HG03575 (cell line): ENCODE results near the gene HDAC3.

Source experiments
- ATAC-seq: cut with Tn5 transposase; IDR thresholded peaks from one replicate; pipeline ENCODE4 v1.9.1; 2021; ENCODE audit not compliant: unreplicated experiment, insufficient number of reproducible peaks, low FRiP score; ENCODE audit errors: extremely low read depth

The HDAC3 gene

DNA sequence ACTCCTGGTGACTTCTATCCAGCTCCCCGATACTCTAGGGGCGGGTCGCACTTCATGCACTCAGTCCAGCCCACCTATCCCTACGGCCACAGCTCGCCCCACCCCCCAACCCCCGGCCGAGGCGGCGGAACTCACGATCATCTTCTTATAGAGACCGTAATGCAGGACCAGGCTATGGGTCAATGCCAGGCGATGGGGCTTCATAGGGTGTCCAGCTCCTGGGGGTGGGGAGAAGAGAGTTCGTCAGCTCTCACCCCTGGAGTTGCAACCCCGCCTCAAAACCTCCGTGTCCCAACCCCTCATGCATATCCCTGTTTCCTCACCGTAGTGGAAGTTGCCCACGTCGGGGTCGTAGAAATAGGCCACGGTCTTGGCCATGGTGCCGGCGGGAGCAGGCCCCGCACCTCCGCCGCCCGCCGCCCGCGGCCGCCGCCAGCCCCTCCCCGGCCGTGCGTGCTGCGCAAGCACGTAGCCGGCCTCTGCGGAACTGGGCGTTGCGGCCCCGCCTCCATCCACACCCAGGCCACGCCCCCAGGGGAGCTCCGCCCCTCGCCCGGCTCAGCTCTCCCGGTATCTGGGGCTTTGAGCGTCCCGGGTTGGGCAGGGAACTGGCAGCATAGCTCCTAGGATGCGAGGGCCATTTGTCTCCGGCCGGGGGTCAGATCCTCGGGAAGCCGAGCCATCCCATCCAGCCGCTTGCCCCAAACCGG lies at the start of gene HDAC3, which contains the start of gene RELL2:
Gene HDAC3, minus strand, starts transcription at position 437 of the 710 bp plus-strand sequence. Its CDS starts 59 bp downstream, at position 378.
Gene RELL2, plus strand, starts transcription at position 585 of the 710 bp plus-strand sequence. CDS start 1,229 bp downstream, outside the sequence.
- ATAC-seq: no peak

DNA sequence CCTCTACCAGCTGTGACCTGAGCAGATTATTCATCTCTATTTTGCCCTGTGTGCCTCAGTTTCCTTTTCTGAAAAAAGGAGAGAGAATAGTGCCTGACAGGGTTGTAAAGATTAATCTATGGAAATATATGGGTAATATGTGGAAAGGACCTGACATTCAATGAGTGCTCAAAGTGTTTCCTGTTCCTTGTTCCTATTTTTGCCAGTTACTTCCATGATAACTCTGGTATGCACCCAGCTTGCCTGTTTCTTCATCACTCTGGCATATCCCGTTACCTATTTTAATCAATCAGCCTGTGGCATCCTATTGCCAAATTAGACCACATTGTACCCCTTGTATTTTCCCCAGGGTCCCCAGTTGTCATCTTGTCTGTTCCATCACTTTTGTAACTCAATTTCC lies 48.9 kb upstream of the HDAC3 start:
- no peak for ATAC-seq

DNA sequence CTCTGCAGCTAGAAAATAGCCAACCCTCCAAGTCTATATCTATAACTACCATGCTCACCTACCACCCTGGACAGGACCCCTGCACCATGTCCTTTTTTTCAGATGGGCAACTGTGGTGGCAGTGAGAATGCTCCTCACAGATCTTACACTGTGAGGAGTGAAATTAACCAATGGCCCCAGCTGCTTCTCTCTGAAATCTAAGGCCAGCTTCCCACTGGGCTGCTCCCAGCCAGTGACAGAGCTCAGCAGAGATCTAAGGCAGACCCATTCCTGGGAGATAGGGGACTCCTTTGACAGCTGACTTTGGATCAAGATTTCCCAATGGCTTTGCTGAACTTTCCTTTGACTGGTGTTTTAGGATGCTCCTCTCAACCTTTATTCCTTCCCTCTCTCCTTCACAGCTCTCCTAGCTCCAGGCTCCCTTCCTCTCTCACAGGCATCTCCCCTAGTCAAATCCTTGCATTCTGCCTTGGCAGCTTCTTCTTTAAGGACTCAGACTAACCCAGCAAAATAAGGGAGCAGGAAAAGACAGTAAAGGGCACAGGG lies 47.0 kb upstream of the HDAC3 start:
- no peak for ATAC-seq

DNA sequence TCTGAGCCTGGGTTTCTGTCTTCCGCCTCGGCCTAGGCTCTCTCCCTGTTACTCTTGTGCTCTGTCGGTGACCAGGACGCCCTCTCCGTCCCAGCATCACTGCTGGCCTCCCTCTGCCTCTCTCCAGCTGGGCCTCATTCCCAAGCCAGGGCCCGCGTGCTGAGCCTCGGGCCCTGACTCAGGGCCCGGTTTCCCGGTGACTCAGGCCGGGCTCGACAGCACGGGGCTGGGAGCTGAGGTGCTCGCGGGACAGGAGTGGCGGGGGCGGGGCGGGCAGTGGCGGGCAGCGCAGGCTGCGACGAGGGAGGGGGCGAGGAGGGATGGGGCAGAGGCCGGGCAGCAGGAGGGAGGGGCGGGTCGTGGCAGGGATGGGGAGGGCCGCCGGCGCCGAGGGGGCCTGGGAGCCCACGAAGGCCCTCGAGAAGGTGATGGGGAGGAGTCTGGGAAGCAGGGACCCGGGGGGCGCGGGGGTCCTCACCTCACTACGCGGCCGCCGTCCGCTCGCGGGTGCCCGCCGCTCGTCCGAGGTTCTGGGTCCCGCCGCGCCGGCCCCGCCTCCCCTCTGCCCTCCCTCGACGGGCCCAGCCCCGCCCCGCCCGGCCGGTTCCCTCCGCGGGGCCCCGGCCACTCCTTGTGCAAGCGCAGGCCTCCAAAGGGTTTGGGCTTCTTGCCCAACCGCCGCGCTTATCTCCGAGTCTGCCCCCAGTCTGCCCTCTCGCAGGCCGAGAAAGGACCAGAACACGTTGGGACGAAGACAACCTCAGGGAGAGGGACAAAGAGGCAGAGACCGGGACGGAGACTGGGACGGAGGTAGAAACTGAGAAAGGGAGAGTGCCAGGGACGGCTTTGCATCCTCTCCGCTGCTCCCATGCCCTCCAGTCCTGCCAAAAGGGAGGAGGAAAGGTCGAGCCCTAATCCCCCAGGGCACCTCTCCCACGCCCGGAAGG lies 45.3 kb upstream of the HDAC3 start, which contains the start of gene ARAP3:
Gene ARAP3, minus strand, starts transcription at position 536 of the 947 bp plus-strand sequence. CDS start 1,744 bp downstream, outside the sequence.
- no peak for ATAC-seq

DNA sequence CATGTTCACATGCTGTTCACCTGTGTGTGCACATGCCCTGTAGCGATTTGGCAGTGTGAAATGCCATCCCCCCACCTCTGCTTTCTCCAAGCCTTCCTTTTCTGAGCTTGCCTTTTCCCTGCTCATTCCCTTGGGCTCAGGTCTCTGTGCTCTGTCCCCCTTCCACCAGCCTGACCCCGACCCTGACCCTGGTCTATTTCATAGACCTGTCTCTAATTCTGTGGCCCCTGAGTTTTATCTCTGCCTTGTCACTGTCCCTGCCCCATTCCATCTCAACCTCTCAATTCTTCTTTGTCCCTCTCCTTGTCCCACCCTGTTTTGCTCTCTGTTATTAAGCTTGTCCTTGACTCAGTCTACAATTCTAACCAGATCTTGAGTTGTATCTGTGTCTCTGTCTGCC lies 44.6 kb upstream of the HDAC3 start:
- no peak for ATAC-seq

DNA sequence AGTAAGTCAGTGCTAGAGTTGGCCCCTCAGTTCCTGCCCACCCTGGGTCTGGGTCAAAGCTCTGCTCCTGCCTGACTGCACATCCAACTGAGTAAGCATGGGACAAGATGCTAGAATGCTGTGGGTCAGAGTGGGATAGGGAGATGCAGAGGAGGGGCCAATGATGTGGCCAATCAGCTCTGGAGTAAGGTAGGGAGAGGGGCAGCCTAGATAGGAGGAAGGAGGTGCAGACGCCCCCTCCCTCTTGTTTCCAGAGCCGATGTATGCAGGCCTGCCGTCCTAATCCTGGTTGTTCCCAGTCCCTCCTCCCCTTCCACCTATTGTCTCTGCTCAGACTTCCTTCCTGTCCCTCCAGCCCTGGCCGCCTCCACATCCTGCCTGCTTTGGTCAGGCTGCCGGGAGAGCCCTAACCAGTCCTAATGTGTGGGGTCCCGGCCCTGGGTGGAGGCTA lies 44.1 kb upstream of the HDAC3 start:
- ATAC-seq: no peak

DNA sequence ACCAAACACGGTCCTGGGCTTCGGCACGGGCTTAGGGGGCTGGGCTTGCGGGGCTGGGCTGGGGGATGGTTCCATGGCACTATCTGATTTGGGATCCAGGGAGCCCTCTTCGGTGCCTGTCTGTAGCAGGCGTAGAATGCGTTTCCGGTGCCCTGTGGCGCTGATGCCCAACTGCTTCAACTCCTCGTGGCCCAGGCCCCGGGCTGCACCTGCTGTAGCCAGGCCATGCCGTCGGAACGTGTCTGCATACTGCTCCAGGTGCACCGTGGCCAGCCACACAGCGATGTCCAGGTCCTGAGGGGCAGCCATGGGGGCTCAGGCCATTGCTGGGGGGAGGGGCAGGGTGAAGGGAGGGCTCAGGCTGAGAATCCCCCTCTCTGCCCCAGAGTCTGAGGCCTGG lies 43.5 kb upstream of the HDAC3 start:
- no peak for ATAC-seq

DNA sequence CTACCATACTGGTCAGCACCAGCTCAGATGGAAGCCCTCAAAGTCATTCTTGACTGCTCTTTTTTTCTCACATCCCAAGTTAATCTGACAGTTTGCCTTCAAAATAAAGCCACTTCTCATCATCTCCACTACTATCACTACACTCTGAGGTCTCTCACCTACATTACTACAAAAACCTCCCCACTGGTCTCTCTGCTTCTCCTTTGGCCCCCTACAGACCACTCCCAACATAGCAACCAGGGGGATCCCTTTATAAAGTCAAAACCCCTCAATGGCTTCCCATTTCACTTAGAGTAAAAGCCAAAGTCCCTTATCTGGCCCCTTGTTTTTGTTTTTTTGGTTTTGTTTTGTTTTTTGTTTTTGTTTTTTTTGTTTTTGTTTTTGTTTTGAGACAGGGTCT lies 40.8 kb upstream of the HDAC3 start:
- ATAC-seq: no peak

DNA sequence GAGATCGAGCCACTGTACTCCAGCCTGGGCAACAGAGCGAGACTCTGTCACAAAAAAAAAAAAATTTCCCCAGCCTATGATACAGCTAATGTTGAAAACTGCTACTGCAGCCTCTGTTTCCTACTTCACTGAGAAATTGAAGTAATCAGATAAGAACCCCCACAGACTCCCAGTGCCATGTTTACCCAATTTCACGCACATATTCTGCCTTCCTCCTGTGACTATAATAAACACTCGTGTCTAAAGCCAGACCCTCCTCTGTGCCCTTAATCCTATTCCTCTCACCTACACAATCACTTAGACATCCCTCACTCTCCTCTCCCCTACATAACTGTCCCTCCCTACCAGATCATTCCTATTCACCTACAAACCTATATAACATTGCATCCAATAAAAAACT lies 39.0 kb upstream of the HDAC3 start:
- ATAC-seq: no peak

DNA sequence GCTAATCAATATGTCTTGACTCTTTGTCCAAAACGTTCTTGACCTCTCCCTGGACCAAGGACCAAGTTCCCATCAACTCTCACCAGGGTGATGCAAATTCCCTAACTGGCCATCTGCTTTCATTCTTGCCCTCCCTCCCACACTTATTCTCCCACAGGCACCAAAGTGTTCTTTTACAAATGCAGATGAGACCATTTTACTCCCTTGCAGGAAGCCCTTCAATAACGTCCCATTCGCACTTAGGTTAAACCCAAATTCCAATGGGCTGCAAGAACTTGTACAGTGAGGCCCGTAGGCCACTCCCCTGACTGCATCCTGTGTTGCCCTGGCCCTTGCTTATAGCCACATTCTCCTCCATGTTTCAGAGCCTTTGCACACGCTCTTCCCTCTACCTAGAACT lies 38.1 kb upstream of the HDAC3 start:
- no peak for ATAC-seq

DNA sequence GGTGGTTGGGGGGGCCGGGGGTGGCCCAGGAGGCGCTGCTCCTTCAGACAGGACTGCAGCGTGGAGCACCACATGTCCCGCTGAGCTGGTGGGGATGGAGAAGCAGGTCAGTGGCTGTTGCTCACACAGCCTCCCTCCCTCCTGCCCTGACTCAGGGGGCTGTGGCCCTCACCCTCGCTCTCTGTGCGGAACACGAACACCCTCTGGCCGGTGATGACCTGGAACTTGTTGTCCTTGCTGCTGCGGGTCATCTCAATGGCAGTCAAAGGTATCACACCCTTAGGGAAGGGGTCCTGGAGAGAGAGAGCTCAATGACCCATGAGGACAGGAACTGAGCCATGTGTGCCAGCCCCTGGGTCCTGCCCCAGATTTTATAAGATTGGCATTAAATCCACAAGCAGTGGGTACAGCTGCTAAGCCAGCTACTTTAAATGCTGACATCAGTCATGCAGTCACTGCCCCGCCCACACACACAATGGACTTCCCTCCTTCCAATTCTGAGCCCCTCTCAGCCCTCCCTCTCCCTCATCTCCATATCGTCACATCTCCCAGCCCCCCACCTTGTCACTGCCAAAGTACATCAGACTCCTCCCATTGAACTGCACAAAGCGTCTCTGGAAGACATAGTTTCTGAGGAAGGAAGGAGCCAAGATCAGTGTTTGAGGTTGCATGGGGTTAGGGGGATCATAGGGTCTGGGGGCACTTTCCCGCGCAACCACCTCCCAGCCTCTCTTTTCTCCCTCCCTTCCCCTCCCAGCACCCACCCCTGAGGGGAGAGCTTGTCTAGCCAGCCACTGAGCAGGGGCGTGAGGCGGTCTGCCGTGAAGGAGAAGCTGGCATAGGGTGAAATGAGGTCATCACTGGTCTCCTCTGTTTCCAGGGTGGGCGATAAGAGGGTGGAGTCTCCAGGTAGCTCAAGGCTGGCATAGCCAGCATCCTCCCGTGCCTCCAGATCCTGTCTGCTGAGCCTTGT lies 36.5 kb upstream of the HDAC3 start:
- no peak for ATAC-seq

DNA sequence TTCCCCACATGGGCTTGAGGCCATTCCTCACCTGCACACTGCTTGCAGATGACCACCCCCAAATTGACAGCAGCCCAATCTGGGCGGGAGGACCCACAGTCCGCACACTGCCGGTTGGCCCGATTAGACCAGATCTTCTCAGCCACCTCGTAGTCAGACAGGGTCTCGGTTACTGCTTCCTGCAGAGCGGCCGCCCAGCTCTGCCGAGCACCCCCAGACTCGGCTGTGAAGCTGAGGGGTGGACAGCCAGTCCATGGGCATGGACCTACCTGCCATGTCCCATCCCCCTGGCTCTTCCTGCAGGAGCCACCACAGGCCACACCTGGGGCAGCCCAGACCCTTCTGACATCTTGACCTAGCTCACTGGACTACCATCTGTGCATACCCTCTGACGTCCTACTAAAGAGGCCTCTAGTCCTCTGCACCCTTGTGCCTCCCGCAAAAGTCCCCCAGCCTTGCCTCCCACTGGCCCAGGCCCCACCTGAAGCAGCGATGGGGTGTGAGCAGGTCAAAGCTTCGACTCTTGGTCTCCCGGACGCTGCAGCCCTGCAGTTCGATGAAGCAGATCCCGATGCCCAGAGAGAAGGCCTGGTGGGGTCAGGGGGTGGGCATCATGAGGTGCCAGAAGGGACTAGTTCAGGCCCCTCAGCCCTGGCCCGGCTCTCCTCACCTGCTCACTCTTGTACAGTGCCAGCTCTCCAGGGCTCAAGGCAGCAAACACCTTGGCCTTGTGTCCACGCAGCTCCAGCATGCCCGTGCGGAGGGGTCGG lies 35.6 kb upstream of the HDAC3 start:
- ATAC-seq: no peak

DNA sequence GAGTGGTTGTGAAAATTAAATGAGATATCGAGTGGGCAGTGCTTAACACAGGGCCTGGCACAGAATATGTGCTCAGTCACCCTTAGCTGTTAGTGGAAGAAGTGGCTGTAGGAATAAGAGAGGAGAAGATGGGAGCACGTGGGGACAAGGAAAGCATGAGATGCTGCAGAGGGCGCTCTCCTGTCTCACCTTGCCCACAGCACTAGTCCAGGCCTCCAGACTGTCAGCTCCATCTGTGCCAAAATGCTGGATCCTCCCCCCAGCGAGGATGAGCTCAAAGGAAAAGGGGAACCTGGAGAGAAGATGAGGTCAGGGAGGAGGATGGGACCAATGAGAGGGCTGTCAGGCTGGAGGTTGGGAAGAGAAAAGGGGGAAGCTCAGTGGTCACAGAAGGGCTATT lies 32.9 kb upstream of the HDAC3 start:
- ATAC-seq: no peak

DNA sequence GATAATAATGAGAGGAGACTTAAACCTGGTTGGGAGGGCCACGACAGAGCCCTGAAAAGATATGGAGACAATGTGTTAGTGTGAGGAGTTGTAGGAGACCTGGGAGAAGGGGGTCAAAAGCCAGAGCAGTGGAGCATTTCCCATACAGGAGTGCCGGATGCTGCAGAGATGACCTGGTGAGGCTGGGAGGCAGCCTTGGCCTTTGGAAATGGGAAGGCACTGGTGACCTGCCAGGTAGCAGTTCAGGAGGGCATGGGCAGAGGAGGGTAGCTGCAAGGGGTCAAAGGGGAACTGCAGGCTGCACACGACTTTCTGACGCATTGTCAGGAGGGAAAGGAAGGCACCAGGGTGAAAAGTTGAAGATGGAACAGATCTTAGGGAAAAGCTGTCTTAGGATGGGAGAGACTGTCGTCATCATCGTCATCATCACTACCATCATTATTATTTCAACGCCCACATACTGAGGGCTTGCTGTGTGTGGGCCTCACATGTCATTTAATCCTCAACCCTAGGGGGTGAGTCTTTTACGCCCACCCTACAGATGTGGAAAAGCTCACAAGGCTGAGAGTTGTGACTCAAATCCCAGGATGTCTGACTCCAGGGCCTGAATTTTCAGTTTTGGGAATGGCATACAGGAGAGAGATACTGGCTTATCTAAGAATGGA lies 32.1 kb upstream of the HDAC3 start:
- no peak for ATAC-seq

DNA sequence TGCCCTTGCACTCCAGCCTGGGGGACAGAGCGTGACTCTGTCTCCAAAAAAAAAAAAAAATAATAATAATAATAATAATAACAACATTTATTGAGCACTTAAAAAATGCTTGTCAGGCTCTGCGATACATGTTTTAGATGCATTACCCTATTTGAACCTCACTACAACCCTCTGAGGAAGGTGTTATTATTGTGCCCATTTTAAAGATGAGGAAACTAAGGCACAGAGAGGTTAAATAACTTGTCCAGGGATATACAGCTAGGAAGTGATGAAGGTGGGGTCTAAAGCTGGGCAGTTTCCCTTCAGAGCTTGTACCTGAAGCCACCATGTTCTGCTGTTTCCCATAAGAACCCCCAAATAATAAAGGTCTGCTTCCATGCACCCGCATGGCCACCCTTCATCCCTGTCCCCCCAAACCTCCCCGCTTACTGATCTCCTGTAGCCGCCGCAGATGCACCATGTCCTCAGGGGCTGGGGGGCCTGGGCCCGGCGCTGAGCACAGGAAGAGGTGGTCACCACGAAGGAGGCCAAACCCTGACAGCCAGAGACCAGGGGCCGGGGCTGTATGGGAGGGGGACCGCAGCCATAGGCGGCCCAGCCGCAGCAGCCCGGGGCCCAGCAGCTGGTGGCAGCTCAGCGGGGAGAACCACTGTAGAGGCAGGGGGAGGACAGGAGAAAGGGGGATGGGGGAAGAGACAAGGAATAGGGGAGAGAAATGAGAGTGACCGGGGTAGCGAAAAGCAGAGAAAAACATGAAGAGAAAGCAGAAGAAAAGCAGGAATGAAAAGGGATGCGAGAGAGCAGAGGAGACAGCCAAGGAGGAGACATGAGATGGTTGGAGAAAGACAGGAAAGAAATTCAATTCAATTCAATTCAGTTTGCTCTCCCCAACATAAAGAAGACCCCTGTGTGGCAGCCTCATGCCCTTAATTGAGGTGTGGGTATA lies 29.6 kb upstream of the HDAC3 start:
- no peak for ATAC-seq

DNA sequence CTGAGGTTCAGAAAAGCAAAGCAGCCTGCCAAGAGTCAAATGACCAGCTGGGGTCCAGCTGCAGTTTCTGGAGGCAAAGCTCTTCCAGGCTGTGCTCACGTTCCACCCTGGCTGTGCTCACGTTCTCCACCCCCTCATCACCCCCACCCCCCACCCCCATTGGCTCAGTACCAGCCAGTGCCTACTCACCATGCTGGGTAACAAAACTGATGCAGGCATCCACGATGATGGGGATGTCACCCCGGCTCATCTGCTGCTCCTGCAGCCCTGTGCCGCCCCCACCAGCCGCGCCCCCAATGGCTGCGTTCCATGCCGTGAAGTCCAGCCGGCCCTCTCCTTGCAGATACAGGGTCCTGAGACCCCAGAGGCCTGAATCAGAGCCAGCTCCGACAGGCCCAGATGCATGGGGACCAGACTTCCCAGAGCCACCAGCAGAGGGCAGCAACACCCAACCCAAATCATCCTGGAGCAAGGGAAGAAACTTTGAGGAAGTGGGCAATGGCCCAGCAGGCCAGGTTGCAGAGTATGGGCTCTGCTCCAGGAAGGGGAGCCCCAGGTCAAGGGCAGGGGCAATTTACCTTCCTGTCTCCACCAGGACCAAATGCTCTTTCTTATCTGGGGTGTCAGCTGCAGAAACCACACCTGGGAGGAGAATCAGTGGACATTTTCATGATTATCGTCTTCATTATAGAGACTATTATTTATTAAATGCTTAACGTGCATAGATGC lies 28.2 kb upstream of the HDAC3 start:
- ATAC-seq: peak; percentile 80
